Activated CD4-positive, alpha-beta memory T cell treated with anti-CD3 and anti-CD28 coated beads for 36 hours (primary cell): Measurements from ENCODE around the gene UROS. TPM values are rescaled to one million over a fixed set of nuclear protein-coding genes. Genes with fewer than 3 reads are reported as not detected.

Experiments
- CTCF ChIA-PET: fragments of 350-600 bp; sonication (Branson Sonifier 250); formaldehyde crosslinking; loops from one replicate; lab custom pipeline; 2021; ENCODE audit warnings: antibody characterized with exemption, inconsistent platforms; lab: Charles Lee
- POLR2A ChIA-PET: fragments of 350-600 bp; sonication (Branson Sonifier 250); formaldehyde crosslinking; loops from one replicate; lab custom pipeline; 2021; ENCODE audit warnings: antibody characterized with exemption; lab: Charles Lee
- DNase-seq: peaks from one replicate; pipeline ENCODE4 v3.0.0-alpha.2; 2020
- H3K27ac Mint-ChIP-seq: one replicate; pipeline ENCODE4 v1.8.0; 2021; ENCODE audit warnings: mixed read lengths
- H3K27me3 Mint-ChIP-seq: one replicate; pipeline ENCODE4 v1.8.0; 2021; ENCODE audit warnings: mixed read lengths
- H3K36me3 Mint-ChIP-seq: one replicate; pipeline ENCODE4 v1.8.0; 2021; ENCODE audit warnings: mixed read lengths
- H3K4me1 Mint-ChIP-seq: one replicate; pipeline ENCODE4 v1.8.0; 2021; ENCODE audit warnings: low read depth, mixed read lengths
- H3K4me3 Mint-ChIP-seq: one replicate; pipeline ENCODE4 v1.8.0; 2021; ENCODE audit warnings: mild to moderate bottlenecking, mixed read lengths
- H3K9me3 Mint-ChIP-seq: one replicate; pipeline ENCODE4 v1.8.0; 2021; ENCODE audit warnings: mixed read lengths
- intact Hi-C: fragments of 100-400 bp; cut with micrococcal nuclease; formaldehyde crosslinking; loops from one replicate; pipeline ENCODE4 v1.15.1; 2023
- microRNA-seq: library from miRNA; unstranded; fragments of <30 nt; microRNA quantifications from one replicate; pipeline ENCODE4 v1.2.0, GENCODE V29; 2022; ENCODE audit warnings: borderline number of aligned reads, borderline microRNAs expressed, borderline replicate concordance
- total RNA-seq, 2 experiments: library from RNA; stranded (reverse); gene quantifications; one replicate each; pipeline ENCODE4 v1.2.3, GENCODE V29; 2021

UROS gene
- total RNA-seq, 2 experiments from 2014 or later = 35.0 to 38.3 TPM

DNA sequence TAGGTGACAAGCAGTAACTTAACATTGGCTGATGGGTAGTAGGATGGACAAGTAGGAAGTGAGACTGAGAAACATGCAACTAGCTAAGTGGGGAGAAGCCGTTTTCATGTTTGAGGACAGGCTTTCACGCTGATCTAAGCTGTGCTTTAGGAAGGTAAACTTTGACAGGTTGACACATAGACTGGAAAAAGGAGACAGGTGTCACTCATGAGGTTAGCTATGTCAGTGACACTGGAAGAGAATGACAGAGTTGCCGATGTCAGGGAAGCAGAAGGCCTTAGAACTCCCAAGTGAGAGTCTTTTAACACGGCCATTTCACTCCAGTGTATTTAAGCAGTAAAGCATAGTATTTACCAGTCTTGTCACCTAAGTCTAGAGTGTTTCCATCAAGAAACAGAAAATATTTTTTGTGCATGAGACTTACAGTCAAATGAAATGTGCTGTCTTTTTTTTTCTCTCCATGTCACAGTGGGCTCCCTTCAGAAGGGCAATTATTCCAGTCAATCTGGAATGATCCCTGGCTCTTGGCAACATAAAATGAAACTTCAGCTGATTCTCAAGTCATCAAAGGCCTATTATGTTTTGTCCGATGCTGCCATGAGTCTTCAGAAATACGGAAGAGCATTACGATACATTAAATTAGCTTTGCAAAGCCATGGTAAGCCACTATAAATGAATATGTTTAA lies 82.9 kb downstream of the UROS start:
- Mint-ChIP-seq H3K4me1 (no peaks in the 10 kb centered on the region), H3K27ac (no peak overlapping the region)
- POLR2A ChIA-PET = no interaction called here

More for the DNA sequence above, 82.9 kb downstream of the UROS start:
- no peak for DNase-seq
- intact Hi-C loops = no loop called here
- H3K9me3 Mint-ChIP-seq = no peaks in the 10 kb centered on the region
- H3K4me3 Mint-ChIP-seq = no peak overlapping the region
- CTCF ChIA-PET = no interaction called here
- H3K36me3 Mint-ChIP-seq = peaks cover 74% of the 10 kb centered on the region
- H3K27me3 Mint-ChIP-seq = no peaks in the 10 kb centered on the region

Small RNA genes lying within 50 kb of the gene (microRNA-seq; reads per million reads assigned to microRNA genes)
- 1.6 reads per million for gene MIR4484

Other genes starting within 250 kb of the UROS start
- not detected for gene TEX36, start 140.1 kb downstream of the UROS start, total RNA-seq
- 10 to 100 TPM; 23.0 to 27.7 TPM for gene EDRF1, start 103.5 kb downstream of the UROS start, total RNA-seq
- gene MMP21, start 47.4 kb downstream of the UROS start, total RNA-seq = not detected
- 100 to 1,000 TPM in 1 of 2 experiments, 10 to 100 TPM in 1; 96.3 to 100 TPM for gene BCCIP, start 288 bp upstream of the UROS start, total RNA-seq
- 10 to 100 TPM; 16.3 to 18.6 TPM for gene DHX32, start 58.0 kb upstream of the UROS start, total RNA-seq
- under 1 TPM; 0.46 to 0.50 TPM for gene FANK1, start 73.3 kb upstream of the UROS start, total RNA-seq